B cell (primary cell): ENCODE measurements around the gene NME5. TPM values are rescaled to one million over a fixed set of nuclear protein-coding genes. Genes with fewer than 3 reads are reported as not detected.

ENCODE experiments used
- ATAC-seq: fragments of 200-7000 bp; cut with Tn5 transposase; one replicate; pipeline ENCODE4 v1.10.0; 2021; ENCODE audit warnings: low read depth, mild to moderate bottlenecking, moderate number of reproducible peaks, moderate library complexity
- CTCF ChIA-PET: fragments of 350-600 bp; sonication (Branson Sonifier 250); formaldehyde crosslinking; loops from one replicate; lab custom pipeline; 2021; ENCODE audit warnings: antibody characterized with exemption, inconsistent platforms; lab: Charles Lee
- POLR2A ChIA-PET: fragments of 350-600 bp; sonication (Branson Sonifier 250); formaldehyde crosslinking; loops from one replicate; lab custom pipeline; 2021; ENCODE audit warnings: antibody characterized with exemption; lab: Charles Lee
- DNase-seq: peaks from one replicate; pipeline ENCODE4 v3.0.0; 2013
- H2AFZ ChIP-seq: 2 replicates; pipeline ENCODE4 v1.6.1; 2012; ENCODE audit warnings: mild to moderate bottlenecking, low read depth, low read length; ENCODE audit not compliant: insufficient read depth, poor library complexity, severe bottlenecking
- H3K27ac ChIP-seq, 2 donors: 1 replicate in 1 of 2; 2 replicates in 1 of 2; pipeline ENCODE4 v1.5.1; 2012 to 2013; ENCODE audit warnings: low read length in 2 of 2, mild to moderate bottlenecking in 2 of 2, moderate library complexity in 1 of 2
- H3K27me3 ChIP-seq, 4 experiments: fragments of 200-600 bp in 1 of 4; sonication (generic) in 1 of 4; replicated peaks in 1 of 4; 1 replicate in 2 of 4; 2 replicates in 2 of 4; pipeline versions ENCODE4 v1.6.1 to v1.7.0; 2013 to 2016; ENCODE audit warnings: low read length in 3 of 4, mild to moderate bottlenecking in 2 of 4, mixed read lengths in 1 of 4, moderate library complexity in 1 of 4; ENCODE audit not compliant: insufficient read depth in 4 of 4, control insufficient read depth in 3 of 4; ENCODE audit errors: control extremely low read depth in 1 of 4
- H3K36me3 ChIP-seq, 2 experiments: replicated peaks in 1 of 2; 1 replicate in 1 of 2; 2 replicates in 1 of 2; pipeline versions ENCODE4 v1.6.1 to v1.7.1; 2013; ENCODE audit warnings: low read length in 1 of 2; ENCODE audit not compliant: insufficient read depth in 2 of 2, control insufficient read depth in 1 of 2; ENCODE audit errors: control extremely low read depth in 1 of 2, extremely low read depth in 1 of 2
- H3K4me1 ChIP-seq, 2 donors: fragments of 200-600 bp in 1 of 2; sonication (generic) in 1 of 2; 1 replicate in 1 of 2; 2 replicates in 1 of 2; pipeline versions ENCODE4 v1.5.1 to v1.6.1; 2013 to 2017; ENCODE audit warnings: low read length in 2 of 2; ENCODE audit not compliant: control insufficient read depth in 2 of 2, insufficient read depth in 2 of 2
- H3K4me2 ChIP-seq: replicated peaks from 2 replicates; pipeline ENCODE3; 2012; ENCODE audit warnings: mild to moderate bottlenecking, low read depth, low read length; ENCODE audit not compliant: poor library complexity, severe bottlenecking
- H3K4me3 ChIP-seq, 5 experiments: fragments of 200-600 bp in 1 of 5; sonication (generic) in 1 of 5; 1 replicate in 3 of 5; 2 replicates in 2 of 5; pipeline versions ENCODE4 v1.5.1 to v1.7.0; 2011 to 2016; ENCODE audit warnings: low read length in 4 of 5, mild to moderate bottlenecking in 4 of 5, low read depth in 2 of 5, control low read depth in 1 of 5, moderate library complexity in 1 of 5; ENCODE audit not compliant: insufficient read depth in 1 of 5; ENCODE audit errors: control extremely low read depth in 1 of 5, extremely low read depth in 1 of 5
- H3K79me2 ChIP-seq: fragments of 200-600 bp; sonication (generic); one replicate; pipeline ENCODE4 v1.6.0; 2016; ENCODE audit warnings: low read length; ENCODE audit not compliant: control insufficient read depth, insufficient read depth
- H3K9ac ChIP-seq: fragments of 200-600 bp; sonication (generic); 2 replicates; pipeline ENCODE4 v1.6.1; 2017; ENCODE audit warnings: mild to moderate bottlenecking, low read length, moderate library complexity
- H3K9me3 ChIP-seq, 3 donors: one replicate each; pipeline versions ENCODE4 v1.6.1 to v1.7.1; 2013; ENCODE audit warnings: low read length in 2 of 3; ENCODE audit not compliant: control insufficient read depth in 2 of 3, insufficient read depth in 1 of 3; ENCODE audit errors: control extremely low read depth in 1 of 3
- H4K20me1 ChIP-seq: 2 replicates; pipeline ENCODE4 v1.6.0; 2012; ENCODE audit warnings: mild to moderate bottlenecking, low read length; ENCODE audit not compliant: insufficient read depth, control insufficient read depth, poor library complexity, severe bottlenecking
- H3K27ac Mint-ChIP-seq: one replicate; pipeline ENCODE4 v1.8.0; 2021; ENCODE audit warnings: mixed read lengths
- H3K27me3 Mint-ChIP-seq: one replicate; pipeline ENCODE4 v1.8.0; 2021; ENCODE audit warnings: mixed read lengths
- H3K4me1 Mint-ChIP-seq: one replicate; pipeline ENCODE4 v1.8.0; 2021; ENCODE audit warnings: mixed read lengths
- H3K4me3 Mint-ChIP-seq: one replicate; pipeline ENCODE4 v1.8.0; 2021; ENCODE audit warnings: mixed read lengths
- H3K9me3 Mint-ChIP-seq: one replicate; pipeline ENCODE4 v1.8.0; 2022; ENCODE audit warnings: mixed read lengths; ENCODE audit not compliant: insufficient read depth
- CTCF ChIP-seq: fragments of 200-600 bp; IDR thresholded peaks from one replicate; pipeline ENCODE4 v1.8.0; 2022; ENCODE audit warnings: antibody characterized with exemption, mild to moderate bottlenecking
- EZH2 ChIP-seq: IDR thresholded peaks from 2 replicates; pipeline ENCODE4 v1.6.1; 2012; ENCODE audit warnings: borderline replicate concordance, low read depth, mild to moderate bottlenecking, moderate library complexity, low read length; ENCODE audit not compliant: insufficient read depth, poor library complexity, severe bottlenecking
- WGBS: methylation state at CpG from one replicate; pipeline ENCODE4 v1.1.5; 2013; ENCODE audit warnings: missing lambda C conversion rate; ENCODE audit not compliant: insufficient coverage; 5-methylcytosine and 5-hydroxymethylcytosine counted together
- intact Hi-C: fragments of 100-400 bp; cut with micrococcal nuclease; formaldehyde crosslinking; loops from one replicate; pipeline ENCODE4 v1.10.0; 2022
- polyA plus RNA-seq: library from polyadenylated mRNA; depleted of rRNA; stranded (reverse); fragments of >200 nt; gene quantifications from 2 replicates; pipeline ENCODE4 v1.2.3, GENCODE V29; 2012
- total RNA-seq, 2 donors: library from RNA; stranded (reverse); fragments of 120-200 nt in 1 of 2; gene quantifications; 1 replicate in 1 of 2; 2 replicates in 1 of 2; pipeline versions ENCODE4 v1.2.3 to v1.2.4, GENCODE V29; 2013 to 2022

The NME5 gene
- total and polyA plus RNA-seq, 2 donors (not counting 1 experiment from before 2014, with no cell fraction given), result not detected

GRCh38 chr5:138102454-138103318 lies 36.5 kb downstream of the NME5 start:
- Histone ChIP-seq H3K4me2 (peak overlapping the region; percentile 52), H3K27me3 (no peaks in the 10 kb centered on the region), H3K27ac (peak overlapping the region in 1 of 2 donors; percentile 32), H3K9me3 (no peaks in the 10 kb centered on the region), H3K79me2 (no peaks in the 10 kb centered on the region), H3K36me3 (no peaks in the 10 kb centered on the region), H3K4me3 (no peak overlapping the region), H3K9ac (no peak overlapping the region), H4K20me1 (no peaks in the 10 kb centered on the region), H3K4me1 (peaks cover 13 to 16% of the 10 kb centered on the region in 2 donors), H2AFZ (peak overlapping the region; percentile 4)
- 50% methylated on average over 2 of the region's 7 CpGs for WGBS
- peak overlapping the region; percentile 65 for H3K4me3 Mint-ChIP-seq
- ChIA-PET CTCF (interaction anchor here (0.6 to 2.5 kb wide), 8 partner anchors 21 to 324 kb away, joined by 3 to 17 read pairs (median 4); partner anchors contain the start of gene KDM3B), POLR2A (no interaction called here)
- peak; percentile 95 for ATAC-seq
- peak; percentile 69 for DNase-seq
- peak overlapping the region; percentile 70 for H3K27ac Mint-ChIP-seq
- peaks cover 13% of the 10 kb centered on the region for H3K27me3 Mint-ChIP-seq
- TF ChIP-seq CTCF (no peak), EZH2 (no peak)
- intact Hi-C loops, result loop anchor here (2.0 kb wide), 1 partner anchor 20 kb away; no protein-coding TSS in a partner anchor
- H3K4me1 Mint-ChIP-seq, result peaks cover 24% of the 10 kb centered on the region
- no peaks in the 10 kb centered on the region for H3K9me3 Mint-ChIP-seq
